GM19372 (cell line): ENCODE measurements around the gene PRDM8.
"Not testable (repeated sequence)": the region's sequence is repeated elsewhere in the genome, so short reads cannot be mapped to it uniquely, and the experiment has no call there.

Experiments used
- ATAC-seq: cut with Tn5 transposase; IDR thresholded peaks from one replicate; pipeline ENCODE4 v1.9.1; 2021; ENCODE audit warnings: mild to moderate bottlenecking, low read depth, moderate library complexity; ENCODE audit not compliant: unreplicated experiment

The PRDM8 gene

DNA sequence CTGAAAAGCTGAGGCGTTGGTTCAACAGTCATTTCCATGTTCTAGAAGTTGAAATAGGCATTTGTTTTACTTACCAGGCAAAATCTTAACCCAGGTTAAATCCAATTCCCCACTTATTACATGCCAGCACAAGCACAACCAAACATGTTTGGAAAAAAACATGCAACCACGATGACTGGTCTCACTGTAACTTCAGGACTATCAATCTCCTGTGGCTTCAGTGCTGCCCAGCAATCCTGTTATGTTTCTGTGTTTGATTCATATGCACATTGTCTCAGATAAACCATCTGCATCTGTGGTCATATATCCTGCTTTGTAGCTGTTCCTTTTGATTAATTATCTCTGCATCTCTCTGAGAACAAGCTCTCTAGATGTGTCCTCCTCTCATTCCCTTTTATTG, 28.3 kb downstream of the PRDM8 start:
- no peak for ATAC-seq

DNA sequence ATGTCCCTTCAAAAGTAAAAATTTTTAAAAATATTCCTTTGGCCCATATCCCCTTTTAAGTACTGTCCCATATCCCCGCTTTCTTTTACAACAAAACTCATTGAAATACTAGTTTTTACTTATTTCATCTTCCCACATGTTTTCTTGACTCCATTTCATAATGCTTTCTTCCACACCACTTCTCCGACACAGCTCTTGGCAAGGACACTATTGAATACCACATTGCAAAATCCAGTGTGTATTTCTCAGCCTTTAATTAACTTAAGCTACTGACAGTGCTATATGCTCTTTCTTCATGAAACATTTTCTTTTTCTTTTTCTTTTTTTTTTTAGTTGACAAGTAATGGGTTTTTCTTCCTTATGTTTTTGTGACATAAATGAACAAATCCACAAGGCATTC, 28.8 kb downstream of the PRDM8 start:
- ATAC-seq: no peak

DNA sequence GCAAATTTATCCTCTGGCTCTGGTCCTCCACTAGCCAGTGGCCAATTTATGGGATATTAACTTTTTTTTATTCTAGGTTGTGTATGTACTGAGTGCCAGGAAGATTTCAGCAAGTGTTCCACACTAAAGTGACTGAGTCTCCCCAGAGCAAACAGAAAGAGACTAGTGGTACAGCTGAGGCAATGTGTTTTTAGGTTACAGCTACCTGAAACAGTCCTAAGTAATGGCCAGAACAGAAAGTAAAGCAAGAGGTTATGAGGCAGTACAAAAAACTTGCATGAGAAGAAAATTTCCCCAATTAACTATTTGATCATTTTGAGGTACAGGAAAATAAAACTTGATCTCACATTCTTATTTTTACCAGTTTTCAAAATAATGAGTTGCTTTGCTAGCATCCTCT, 31.2 kb downstream of the PRDM8 start:
- no peak for ATAC-seq

DNA sequence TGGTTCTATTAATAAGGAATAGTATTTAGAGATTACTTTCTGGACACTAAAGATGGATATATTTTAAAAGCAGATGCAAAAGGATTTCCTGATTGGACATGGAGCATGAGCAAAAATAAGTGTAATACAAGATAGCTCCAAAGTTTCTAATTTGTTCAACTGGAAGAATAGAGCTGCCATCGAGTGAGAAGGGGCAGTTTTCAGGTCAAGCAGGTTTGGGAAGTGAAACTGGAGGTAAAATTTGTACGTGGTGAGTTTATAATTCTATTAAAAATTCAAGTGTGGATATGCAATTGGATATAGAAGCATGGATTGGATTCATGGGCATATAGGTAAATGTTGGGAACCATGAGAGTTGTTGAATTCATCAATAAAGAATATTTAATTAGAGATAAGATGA, 31.8 kb downstream of the PRDM8 start:
- no peak for ATAC-seq

DNA sequence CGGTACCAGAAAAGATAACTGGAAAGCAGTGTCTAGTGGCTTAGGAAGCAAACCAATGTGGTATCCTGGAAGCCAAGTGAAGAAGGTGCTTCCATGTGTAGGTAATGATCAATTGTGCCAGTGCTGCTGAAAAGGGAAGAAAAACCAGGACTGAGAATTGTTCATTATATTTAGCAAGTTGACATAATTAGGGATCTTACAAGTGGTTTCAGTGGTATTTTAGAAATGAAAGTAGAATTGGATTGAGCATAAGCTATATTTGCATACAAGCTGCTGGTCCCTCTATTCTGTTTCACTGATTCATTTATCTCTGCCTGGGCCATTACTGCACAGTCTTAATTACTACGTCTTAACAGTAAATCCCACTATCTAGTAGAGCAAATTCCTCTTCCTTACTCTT, 32.3 kb downstream of the PRDM8 start:
- ATAC-seq: no peak

DNA sequence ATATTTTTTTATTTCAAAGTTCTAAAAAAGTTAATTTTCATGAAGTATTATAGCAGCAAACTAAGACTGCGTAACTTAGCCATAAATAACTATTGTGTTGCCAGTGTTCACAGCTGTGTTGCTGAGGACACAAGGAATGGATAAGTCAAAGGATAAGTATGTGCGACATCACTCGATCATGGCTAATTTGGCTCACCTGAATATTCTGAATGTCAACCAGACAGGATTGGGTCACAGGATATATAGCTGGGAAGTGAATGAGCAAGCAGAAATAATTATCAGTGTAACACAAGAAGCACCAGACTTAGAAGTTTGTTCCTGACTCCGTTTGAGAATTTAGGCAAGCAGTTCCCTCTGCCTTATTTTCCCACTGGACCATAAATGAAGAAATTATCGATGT, 33.9 kb downstream of the PRDM8 start:
- no peak for ATAC-seq

DNA sequence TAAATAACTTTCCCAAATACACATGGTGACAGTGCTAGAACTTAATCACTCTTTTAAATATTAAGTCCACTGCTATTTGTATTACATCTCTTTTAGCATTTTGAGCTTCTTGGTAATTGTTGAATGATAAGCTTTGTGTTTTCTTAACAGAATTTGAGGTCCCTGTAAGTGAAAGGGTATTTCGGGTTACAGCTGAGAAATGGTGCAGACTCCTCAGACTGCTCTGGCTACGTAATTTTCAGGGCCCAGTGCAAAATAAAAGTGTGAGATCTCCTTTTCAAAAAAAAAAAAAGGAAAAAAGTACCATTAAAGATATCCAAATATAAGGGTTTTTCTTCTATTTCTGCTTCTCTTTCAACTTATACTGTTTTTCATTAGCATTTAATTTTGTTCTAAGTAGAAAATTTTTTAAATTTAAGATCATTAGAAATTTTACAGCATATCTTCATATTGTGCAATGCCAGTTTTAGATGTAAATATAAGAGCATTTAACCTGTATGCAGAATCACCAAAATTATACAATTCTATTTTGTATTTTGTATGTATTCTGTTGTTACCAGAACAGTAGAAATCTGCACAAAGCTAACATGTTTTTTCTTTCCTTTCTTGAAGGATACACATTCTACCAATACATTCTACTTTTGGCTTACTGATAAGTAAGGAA, 35.5 kb downstream of the PRDM8 start:
- ATAC-seq: no peak

DNA sequence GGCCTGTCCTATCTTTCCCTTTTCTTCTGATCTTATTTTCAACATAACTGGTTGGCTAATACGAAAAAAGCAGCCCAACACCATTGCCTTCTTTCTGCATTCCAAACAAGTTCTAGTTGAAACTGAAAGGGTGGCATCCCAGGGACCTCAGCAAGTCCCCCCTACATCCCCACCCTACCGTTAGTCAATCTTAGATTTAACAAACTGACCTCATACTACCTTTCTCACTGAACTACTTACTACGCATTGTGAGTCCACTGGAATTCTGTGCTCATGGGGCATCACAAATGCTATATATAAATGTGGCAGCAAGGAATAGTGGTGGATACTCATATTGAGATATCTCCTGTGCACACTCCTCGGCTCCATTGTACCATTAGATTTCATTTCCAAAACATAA, 36.1 kb downstream of the PRDM8 start:
- ATAC-seq: no peak

DNA sequence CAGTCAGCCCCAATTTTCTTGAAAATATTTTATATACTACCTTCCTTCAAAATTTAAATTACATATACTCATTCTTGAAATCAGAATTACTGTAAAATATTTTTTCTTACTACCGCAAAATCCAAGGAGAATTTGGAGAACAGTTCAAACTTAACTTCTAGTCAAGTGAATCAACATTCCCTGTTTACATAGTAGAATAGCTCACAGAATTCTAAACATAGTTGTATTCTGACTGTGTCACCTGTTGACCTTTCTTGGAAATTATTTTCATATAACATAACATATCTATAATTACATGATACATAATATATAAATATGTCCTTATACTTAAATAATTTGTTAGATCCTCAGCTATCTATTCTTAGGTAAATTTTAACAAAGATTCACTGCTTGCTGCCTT, 38.1 kb downstream of the PRDM8 start:
- no peak for ATAC-seq

DNA sequence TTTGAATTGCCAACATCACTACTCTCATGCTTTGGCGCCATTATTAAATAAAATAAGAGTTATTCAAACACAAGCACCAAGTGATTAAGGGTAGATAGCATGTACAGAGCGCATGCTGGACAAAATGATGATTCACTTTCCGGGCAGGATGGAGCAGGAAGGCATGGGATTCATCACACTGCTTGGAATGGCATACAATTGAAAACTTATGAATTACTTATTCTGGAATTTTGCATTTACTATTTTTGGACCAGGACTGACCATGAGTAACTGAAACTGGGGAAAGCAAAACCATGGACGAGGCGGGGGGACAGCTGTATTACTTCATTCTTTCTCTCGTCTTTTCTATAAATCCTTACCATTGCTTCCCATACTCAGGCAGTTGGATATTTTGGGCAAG, 40.7 kb downstream of the PRDM8 start:
- no peak for ATAC-seq

DNA sequence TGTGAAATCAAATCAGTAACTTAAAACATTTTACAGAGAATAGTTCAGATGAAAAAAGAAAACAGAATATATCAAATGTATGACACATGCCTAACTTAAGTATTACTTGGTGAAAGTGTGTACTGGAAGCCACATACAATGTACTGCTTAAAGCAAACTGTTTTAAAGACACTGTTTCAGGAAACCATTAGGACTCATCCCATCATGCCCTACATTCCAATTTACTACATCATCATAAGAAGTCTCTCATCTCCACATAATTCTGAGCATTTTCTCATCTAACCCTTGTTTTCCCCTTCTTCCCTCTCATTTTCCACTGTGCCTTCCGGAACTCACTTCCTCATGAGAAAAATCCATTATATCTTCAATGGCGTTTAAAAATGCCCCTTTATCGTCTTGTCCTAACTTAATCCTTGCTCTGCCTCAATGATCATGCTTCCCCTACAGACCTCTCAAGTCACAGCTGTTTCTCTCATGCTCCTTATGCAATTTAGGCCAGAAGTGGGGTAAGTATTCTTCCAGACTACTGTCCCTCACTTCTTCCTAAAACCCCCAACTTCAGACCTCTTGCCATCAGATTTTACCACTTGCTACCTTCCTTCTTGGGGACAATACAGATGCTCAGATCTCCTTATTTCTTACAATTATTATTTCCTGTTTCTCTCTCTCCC, 42.3 kb downstream of the PRDM8 start:
- ATAC-seq: no peak

DNA sequence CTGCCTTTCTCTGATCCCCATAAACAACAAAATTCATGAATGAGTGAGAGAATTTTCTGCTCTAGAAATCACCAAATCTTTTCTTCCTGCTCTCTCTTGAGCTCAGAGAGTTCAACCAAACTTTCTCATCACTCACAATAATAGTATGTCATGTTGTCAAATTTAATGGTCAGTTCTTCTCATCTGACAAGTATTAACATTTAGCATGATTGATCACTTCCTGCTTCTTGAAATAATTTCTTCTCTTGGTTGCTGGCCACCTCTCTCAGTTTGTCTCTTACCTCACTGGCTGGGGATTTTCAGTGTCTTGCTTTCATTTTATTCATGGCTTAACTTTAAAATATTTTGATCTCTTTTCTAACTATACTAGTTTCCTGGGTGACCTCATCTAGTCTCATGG, 43.7 kb downstream of the PRDM8 start:
- ATAC-seq: no peak

DNA sequence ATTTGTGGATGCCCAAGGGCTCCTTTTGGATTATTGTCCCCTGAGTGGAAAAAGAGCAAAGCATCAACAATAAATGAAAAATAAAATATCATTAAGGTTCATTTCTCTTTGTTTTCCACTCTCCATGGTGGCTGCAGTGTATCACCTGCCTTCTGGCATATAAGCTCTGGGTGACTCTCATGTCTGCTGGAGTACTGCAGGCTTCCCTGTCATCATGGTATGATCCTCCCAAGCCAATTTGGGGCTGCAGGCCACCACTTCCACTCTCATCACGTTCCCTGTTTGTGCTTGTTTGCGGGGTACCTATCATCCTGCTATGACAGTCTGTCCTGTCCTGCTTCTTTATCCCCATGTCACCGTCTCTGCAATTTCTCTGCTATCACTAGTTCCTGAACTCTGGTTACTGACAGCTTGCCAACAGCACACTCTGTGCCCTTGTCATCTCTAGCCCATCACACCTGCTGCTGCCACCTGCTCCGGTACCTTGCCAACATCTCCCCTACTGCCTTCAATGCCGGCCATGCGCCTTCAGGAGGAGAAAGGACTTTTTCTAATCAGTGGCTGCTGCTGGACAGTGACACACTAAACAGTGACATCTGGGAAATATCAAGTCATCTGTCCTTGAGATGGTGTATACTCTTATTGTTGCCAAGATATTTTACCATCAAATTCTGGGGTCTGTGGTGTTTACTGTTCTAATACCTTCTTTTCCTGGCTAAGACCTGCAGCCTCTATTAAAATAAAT, 46.1 kb downstream of the PRDM8 start:
- ATAC-seq: no peak

DNA sequence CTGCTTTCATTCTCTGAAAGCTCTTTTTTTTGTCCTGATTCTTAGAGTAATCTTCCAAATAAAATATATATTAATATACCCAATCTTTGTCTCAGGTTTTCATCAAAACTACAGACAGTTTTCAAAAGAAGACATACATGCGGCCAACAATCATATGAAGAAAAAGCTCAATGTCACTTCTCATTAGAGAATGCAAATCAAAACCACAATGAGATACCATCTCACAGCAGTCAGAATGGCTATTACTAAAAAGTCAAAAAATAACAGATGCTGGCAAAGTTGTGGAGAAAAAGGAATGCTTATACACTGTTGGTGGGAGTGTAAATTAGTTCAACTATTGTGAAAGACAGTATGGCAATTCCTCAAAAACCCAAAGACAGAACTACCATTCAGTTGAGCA, 50.2 kb downstream of the PRDM8 start:
- not testable (repeated sequence) for ATAC-seq

DNA sequence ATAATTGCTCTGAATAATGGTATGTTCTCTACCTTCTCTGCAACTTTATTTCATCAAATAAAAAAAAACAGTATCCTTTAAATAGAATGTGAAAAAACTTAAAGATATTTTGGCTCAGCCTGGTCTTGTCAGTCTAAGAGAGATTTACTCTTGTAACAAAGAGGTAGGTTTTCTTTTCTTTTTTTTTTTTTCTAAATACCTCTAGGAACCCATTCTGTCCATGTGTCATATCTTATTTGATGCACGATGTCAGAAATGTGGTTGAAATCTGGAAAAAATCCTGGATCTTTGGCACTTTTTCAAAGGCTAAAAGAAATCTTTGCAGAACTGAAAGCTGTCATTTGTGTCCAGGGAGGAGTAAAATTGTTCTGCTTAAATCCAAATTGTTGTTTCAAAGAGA, 51.8 kb downstream of the PRDM8 start:
- ATAC-seq: no peak

DNA sequence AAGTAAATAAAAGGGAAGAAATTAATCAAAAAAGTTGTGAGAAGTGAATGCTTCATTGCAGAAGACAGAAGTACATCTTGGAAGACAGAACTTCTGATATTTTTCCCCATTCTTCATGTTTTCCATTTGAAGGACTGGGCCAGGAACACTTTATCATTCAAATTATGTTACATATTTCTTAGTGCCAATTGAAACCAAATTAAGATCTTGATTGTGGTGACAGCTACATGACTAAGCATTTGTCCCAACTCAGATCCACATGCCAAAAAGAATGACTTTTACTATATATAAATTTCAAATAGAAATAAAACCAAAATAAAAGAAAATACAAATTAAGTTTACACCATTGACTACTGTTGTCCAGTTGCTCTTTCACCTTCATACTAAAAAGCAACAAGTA, 55.1 kb downstream of the PRDM8 start:
- no peak for ATAC-seq

DNA sequence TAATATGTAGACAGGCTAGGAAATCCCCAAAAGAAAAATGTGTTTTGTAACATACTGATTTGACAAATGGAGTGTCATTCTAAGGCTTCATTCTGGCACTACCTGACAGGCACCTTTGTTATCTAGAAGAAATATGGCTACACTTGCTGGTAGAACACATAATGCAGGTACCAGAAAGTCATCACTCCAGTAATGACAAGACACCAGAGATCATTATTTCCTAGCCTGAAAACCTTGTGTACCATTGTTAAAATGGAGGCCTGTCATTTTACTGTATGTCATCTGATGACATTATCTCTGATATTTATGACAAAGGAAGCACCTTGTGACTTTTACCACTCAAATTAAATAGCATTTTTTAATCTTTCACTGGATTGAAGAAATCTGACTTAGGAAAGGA, 55.6 kb downstream of the PRDM8 start:
- ATAC-seq: no peak

DNA sequence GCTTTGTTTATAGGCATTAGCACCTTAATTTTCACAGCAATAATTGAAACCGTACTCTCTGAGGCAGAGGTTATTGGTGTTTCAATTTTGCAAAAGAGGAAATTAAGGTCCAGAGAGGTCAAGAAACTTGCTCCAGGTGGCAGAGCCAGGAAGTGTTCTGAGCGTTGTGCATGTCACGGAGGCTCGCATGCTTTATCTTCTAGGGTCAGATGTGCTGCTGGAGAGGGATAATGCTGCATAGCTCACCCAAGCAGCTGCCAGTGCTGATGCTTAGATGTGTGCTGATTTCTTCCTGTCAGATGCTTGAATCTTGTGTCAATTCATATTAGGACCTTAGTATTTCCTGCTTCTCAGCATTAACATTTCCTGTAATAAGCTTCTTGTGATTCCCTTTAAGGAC, 56.2 kb downstream of the PRDM8 start:
- no peak for ATAC-seq
